ENCODE data around the gene UBL4B. TPM values are rescaled to one million over a fixed set of nuclear protein-coding genes. Genes with fewer than 3 reads are reported as not detected.

Gene UBL4B
- polyA plus RNA-seq, 1 donor: not detected

DNA sequence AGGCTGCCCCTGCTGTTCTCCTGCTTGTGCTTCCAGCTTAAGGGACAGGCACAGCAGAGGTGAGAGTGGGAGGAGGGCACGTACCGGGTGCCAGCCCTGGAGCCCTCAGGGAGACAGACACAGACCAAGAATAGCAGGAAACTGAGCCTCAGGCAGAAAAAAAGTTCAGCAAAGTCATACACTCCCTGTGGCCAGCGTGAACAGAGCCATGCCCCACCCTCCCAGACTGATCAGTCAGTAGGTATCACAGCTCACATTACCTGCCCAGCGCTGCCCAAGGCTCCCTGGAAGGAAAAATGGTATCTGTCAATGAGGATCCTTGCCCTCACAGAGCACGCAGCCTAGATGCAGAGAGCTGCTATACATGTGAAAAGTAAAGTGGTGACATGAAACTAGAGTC, 1.3 kb downstream of the UBL4B start:
- no peak for DNase-seq

DNA sequence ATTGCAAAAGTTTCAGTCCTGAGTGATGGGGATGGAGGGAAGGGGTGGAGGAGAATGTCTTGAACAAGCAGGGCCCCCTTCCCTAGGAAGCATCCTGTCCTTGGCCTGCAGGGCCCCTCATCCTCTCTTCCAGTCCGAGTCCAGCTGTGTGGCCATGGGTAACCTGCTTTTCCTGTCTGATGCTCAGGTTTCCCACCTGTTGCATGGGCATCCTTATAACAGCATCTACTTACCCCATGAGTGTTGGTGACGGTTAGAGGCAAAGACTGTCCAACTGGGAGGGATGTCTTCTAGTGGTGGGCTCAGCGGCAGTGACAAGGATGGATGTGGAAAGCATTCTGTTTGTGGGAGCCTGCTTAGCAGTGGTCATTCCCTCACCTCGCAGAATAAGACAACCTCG, 1.9 kb downstream of the UBL4B start:
- DNase-seq: no peak

DNA sequence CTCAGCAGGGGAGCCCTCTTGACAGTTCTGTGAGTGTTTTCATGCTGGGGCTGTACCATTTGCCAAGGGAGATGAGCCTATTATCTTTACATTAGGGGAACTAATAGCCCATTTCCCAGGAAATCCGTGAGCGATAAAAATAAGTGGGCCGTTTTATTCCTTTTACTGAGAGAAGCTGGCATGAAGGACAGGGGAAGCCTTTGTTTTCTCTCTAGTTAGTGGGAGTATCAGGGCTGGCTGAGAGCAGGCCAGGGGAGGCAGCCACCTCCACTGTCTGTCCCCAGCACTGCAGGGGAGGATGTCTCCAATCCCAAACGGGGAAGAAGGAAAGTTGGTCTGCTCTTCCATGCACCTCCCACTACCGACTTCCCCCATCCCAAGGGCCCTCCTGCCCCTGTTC, 2.5 kb downstream of the UBL4B start:
- DNase-seq: no peak

DNA sequence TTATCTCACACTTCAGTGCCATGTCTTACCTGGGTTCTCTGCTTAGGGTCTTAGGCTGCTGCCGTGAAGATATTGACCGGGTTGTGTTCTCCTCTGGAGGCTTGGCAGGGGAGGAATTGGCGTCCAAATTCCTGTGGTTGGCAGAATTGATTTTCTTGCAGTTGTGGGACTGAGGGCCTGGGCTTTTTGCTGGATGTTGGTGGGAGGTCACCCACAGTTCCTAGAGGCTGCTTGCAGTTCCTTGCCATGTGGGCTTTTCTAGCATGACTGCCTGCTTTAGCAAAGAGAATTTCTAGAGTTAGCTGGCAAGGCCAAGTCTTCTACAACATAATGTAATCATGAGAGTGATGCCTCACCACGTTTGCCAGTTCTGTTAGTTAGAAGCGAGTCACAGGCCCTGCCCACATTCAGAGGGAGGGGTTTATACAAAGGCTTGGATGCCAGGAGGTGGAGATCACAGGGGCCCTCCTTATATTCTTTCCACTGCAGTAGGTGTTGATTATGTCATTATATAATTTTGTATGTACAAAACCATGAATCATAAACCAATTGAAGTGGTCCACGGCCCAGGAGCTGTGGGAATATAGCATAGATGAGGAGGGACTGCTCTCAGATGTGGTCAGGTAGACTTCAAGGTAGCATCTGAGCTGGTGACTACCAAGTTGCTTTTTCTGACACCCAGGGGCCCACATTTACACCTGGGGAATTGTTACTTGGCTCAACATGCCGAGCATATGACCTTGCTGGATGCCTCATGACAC, 6.6 kb downstream of the UBL4B start:
- DNase-seq: no peak

DNA sequence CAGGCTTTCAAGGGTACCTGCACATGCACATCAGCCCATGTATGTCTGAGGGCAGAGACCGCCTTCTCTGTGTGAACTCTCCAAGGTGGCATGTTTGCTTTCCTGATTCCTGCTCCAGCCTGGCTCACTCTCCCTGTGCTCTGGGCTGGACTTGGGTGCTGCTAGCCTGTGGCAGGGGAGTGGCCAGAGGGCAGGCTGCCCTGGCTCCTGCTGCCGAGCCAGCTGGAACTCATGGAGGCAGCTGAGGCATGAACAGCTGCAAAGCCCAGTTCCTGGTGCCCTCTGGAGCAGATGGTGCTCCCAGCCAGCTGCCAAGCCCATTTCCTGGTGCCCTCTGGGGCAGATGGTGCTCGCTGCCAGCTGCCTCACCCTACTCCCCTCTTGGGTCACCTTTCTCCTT, 7.6 kb downstream of the UBL4B start:
- DNase-seq: no peak

DNA sequence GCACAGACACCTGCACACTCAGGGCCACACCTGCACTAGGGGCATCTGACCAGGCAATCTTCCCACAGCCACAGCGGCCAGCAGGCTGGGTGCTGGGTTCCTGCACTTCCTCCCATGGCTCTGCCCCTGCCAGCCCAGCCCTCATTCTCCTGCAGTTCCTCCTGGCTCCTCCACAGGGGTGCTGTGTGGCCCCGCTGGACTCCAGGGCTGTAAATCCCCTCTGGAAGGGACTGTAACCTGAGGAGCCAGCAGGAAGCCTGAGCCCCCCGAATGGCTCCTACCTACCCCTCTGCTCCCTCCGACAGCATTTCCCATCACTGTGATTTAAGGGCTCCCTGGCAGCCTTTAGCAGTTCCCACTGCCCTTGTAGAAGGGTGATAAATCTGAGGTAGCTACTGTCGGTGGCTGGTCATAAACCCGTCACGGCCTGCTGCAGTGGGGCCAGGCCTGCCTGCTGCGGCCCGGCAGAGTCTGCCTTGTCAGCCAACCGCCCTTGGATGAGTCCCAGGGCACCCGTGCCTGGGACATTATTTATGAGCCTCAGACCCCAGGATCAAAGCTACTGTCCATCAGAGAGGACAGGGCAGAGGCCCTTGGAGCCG, 8.8 kb downstream of the UBL4B start:
- DNase-seq: peak; percentile 76

DNA sequence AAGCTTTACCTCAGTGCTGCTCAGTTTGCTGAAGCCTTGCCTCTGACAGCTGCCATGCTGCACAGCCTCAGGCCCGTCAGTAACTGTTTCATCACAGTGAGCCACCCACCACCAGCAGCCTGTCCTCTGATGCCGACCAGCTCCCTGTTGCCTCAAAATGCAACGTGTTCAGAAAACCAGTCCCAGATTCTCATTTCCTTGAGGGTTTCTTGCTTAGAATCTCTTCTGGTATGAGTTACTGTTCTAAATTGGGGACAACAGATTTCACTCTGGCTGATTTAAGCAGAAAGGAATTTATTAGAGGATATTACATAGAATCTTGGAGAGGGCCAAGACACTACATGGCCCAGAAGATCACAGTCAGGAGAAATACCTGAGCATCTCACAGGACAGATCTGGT, 11.0 kb downstream of the UBL4B start:
- DNase-seq: no peak

DNA sequence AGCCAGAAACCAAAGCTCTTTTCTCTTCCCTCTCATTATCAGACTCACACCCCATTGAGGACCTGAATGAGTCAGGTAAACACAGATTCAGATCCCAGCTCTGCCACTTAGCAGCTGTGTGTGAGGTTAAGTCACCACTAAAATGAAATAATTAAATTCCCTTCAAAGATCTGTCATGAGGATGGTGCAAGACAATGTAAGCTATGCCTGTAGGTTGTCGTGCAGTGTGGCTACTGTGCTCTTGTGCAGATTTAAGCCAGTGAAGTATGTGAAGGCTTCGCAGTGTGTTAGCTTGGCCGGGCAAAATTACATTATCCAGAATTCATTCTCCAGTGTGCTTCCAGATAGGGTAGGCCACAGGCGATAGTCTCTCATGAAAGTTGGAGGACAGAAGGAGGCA, 13.6 kb downstream of the UBL4B start:
- no peak for DNase-seq

DNA sequence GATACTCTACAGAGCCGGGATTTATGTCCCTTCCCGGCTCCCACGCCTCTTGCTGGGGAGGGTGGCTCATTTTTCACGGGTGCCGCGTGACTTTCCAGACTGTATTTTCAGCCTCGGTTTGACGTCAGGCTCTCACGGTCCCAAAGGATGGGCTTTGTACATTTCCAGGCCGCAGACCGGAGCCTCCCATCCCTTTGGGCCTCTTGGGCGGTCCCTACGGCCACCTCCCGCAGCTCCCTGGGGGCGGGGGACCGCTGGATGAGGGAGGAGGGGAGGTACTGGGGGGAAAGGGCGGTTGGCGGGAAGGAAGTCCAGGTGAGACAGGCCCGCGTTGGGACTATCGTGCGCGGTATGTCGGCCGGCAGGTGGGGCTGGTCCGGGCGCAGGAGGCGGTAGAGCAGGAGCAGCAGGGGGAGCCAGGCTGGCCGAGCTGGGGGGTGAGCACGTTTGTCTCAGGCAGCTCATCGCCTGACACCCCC, 17.9 kb downstream of the UBL4B start:
- no peak for DNase-seq

DNA sequence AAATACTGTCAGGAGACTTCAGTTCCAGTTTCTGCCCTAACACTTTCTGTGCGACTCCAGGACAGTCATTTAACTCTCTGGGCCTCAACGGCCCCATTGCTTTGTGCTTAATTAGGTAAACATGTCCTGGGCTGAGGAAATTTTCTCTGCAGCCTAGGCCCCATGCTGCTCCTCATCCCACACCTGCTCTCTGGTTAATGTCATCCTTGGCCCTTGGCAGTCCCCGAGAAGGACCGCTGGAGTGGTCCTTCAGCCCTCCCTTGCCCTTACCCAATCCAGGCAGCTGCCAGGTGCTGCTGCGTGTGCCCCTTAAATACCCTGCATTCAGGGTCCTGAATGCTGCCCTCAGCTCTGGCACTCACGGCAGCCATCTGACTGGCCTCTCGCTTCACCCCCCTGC, 18.7 kb downstream of the UBL4B start:
- no peak for DNase-seq

DNA sequence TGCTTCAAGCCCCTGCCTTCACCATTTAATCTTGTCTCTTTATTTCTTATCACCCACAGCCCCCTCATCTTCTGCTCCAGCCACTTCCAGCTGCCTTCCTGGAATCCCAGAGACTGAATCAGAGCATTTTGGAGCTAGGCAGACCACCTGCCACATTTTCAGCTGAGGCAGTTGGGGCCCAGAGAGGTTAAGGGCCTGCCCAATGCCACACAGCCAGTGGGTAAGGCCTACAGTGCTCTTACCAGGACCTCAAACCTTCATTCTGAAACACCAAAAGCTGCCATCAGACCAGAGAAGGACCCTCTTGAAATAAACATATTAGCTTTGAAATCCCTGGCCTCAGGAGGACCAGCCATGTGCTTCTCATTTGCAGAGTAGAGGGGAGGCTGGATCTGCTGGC, 20.4 kb downstream of the UBL4B start:
- no peak for DNase-seq

DNA sequence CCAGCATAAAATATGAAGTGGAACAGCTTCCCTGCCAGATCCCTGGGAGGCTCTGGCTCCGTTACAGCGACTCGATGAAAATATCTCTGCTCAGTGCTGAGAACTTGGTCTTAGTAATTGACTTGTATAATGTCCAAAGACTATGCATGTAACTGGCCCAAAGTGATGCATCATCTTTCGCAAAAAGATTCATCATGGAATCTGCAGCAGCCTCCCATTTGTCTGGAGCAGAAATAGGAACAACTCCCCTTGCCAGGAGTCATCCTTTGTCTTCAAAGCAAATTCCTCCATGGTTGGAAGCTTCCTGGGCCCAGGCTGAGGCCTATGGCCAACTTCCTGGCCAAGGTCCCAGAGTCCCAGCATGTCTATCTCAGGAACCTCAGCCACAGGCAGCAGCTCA, 21.2 kb downstream of the UBL4B start:
- no peak for DNase-seq

DNA sequence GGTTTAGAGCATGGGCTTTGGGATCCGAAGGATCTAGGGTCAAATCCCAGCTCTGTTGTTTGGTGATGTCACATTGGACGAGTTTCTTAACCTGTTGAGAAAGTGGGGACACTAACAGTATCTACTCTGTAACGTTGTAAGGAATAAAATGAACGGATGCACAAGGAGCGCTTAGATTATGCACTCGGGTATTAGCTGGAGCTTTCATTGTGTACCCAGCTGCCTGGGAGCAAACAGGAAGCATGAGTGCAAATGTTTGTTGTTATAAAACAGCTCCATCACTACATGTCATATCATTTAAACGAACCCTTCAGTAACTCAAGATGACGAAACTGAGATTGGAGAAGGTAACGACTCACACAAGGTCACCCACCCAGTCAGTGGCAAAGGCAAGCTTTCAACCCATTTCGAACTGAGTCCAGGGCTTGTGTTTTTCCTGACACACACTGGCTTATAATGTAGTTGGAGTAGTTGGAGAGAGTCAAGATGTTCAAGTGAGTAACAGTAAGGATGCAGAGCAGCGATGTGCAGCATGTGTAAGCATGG, 21.9 kb downstream of the UBL4B start:
- DNase-seq: no peak

DNA sequence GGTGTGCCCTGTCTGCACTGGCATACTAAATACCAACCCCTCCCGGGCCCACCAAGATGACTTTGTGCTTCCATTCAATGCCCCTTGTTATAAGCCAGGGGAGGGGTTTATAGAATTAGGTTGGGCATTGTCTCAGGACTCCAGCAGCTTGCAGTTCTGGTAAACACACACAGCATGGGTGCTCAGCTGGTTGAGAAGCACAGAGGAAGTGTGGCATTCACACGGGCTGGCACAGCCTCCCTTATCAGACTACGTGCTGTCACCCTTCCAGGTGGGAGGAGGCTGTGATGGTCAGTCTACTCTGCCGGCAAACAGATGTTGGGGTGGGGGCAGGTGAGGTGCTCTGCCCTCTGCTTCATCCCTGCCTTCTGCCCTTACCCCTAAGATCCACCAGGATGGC, 23.0 kb downstream of the UBL4B start:
- DNase-seq: no peak

DNA sequence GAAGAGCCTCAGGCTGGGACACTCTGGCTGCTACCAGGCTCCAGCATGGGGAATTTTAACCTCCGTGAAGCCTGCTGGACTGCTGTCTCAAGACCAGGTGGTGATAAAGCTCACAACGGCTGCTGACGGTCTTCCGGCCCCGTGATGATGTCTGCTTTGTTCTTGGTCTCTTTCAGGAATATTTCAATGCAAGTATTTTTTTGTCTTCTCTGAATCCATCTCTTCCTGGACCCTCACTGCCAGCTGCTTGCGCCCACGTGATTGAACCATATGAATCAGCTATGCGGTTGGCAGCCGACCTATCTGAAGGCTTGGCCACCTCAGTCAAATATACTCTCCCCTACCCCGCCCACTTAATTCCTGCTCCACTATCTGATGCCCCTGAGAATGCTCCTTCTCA, 23.4 kb downstream of the UBL4B start:
- DNase-seq: no peak

DNA sequence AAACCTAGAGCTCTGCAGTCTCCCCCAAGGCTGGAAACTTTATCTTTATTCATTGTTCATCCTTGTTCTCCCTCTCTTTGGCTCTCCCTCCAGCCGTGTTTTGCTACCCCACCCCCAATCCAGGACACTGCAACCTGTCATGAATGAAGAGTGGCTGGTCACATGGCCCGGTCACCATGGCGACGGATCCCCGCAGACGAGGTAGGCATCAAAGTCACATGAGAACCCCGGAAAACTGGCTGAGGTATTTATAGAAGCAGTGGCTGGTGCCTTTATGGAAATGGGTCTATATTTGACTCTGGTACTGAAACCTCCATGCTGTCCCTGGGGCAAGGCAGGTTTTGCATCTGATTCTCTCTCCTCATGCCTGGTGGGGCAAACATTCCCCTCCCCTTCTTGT, 24.7 kb downstream of the UBL4B start:
- no peak for DNase-seq

DNA sequence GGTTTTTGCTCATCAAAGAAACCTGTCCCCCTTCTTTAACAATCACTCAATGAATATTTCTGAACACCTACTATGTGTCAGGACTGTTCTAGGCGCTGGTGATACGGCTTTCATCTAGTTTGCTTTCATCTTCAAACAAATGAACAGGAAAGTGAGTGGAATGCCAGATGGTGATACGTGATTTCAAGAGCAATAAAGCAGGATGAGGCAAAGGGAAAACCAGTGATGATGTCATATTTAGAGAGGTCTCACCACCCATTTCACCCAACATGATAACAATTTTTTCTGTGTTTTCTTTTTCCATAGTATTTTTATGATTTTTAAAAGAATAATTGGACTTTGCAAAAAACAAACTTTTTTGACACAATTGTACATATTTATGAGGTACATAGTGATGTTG, 26.7 kb downstream of the UBL4B start:
- no peak for DNase-seq

DNA sequence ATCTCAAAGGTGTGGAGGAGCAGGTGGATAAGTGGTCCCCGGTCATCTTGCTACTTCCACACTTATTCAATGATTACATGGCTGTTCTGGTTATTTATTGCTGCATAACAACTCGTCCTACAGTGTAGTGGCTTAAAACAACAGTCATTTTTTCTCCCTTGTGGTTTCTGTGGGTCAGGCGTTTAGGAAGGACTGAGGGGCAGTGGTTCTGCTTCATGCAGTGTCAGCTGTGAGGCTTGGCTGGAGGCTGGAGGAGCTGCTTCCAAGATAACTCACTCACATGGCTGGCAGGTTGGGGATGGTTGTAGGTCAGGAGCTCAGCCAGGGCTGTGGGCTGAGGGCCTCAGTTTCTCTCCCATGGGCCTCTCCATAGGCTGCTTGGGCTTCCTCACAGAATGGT, 32.1 kb downstream of the UBL4B start:
- DNase-seq: no peak

DNA sequence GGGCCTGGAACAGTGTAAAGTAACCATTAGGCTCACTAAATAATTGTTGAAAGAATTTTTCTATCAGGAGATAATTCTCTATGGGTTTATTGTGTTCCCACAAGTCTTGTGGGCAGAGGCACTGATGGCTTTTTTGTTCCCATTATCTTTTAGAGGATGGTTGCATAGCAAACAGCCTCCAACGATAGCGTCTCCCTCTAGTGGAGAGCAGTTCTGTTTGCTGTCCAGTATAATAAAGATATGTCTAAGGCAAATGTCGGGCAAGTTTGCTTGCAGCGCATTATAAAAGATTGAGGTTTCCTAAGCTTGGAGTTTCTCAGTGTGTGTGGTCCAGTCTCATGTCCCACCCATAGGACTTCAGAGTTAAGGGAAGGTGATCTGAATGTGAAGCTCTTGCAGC, 36.7 kb downstream of the UBL4B start:
- DNase-seq: no peak

DNA sequence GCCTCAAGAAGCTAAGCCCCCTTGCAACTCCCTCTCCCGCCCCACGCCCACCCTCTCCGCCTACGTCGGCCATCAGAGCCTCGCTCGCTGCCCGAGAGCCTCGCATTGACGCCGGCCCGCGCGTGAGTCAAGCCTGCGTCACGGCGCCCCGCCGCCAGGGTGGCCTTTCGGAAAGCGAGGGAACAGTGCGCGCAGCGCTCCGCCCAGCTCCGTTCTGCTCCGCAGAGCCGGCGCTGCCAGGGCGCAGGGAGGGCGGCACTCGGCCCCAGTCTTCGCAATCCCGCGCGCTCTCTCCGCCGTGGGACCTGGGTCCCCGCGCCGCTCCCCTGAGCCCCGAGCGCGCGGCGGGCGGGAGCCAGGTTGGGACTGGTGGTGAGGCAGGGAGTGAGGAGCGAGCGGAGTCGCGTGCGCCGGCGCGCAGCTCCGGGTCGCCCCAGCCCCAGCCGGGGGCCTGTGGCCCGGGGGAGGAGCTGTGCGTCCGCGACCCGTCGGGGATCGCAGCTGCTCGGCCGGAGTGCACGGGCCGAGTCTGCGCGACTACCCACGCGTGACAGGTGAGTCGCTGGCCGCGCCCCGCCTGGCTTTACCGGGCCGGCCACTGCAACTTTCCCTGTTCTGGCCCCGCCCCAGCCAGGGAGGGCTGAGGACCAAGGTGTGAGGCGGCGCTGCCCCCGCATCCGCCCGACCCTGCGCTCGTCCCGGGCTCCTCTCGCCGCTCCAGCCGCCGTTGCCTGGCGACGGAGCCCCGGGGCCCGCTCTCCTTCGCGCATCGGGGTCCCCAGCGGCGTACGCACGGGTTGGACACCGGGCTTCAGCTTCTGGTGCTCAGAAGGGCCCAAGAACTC, 38.3 kb downstream of the UBL4B start, which contains the start of gene SLC6A17:
SLC6A17 (plus strand) TSS at position 165 of the 845 bp plus-strand sequence. CDS start 16,436 bp downstream, outside the sequence.
- DNase-seq: no peak

DNA sequence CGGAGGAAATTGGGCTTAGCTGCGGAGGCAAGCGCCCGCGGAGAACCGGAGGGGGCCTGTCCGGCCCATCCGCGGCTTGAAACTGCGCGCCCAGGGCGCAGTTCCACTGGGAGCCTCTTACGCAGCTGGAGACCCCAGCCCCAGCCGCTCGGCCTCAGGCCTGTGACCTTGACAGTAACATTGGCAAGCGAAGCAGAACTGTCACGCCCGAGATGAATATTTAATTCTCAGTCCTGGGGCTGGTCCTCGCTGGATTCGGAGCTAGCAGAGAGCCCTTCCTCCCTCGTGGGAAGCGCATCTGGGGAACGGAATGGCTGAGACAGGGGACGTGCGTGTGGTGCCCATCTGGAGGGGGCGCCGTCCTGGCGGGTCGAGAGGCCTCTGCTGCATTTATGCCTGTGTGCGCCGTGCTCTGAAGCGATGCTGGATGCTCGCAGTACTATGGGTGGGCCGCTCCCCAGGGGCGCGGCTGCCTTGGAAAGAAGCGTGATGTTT, 39.0 kb downstream of the UBL4B start:
- DNase-seq: no peak

DNA sequence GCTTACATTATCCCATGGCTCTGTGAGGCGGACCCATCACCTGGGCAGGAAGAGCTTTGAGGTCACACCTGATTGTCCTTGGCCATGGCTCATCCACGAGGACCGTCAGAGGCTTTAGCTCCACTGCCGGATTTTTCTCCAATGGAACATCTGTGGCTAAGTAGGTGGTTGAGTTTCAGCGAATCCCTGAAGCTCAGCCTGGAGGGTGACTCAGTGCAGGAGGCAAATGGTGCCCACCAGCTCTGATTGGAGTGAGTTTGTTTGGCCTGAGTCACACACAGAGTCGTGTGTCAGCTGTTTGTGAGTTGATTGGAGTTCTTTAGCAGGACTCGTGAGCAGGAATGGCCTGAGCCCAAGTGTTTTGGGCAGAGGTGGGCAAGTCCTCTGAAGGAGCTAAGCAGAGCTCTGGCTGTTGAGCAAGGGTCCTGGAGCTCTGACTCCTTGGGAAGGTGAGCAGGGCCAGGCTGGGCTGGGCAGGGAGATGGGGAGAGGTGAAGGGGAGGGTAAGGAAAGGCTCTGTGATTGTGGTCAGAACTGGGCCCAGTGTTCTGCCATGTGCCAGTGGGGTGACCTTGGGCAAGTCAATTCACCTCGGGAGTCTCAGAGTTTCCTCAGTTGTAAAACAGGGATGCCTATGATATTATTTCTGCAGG, 40.0 kb downstream of the UBL4B start:
- DNase-seq: no peak

Data from left kidney (tissue), 2 donors.